Upper lobe of left lung (tissue), 4 donors: ENCODE results near the gene DIPK1A.

ENCODE experiments used
- CTCF ChIP-seq, 6 experiments: fragments of 450-650 bp in 4 of 6; fragments of 200-600 bp in 2 of 6; sonication (generic) in 2 of 6; IDR thresholded peaks; one replicate each; pipeline ENCODE4 v1.5.1; 2016 to 2019; ENCODE audit warnings: antibody characterized with exemption in 6 of 6
- EP300 ChIP-seq, 4 donors: sonication (generic); formaldehyde crosslinking; IDR thresholded peaks; one replicate each; pipeline ENCODE4 v1.5.1; 2017; ENCODE audit warnings: antibody characterized with exemption in 4 of 4, control low read depth in 2 of 4
- POLR2A ChIP-seq, 4 donors: fragments of 450-650 bp; IDR thresholded peaks; one replicate each; pipeline ENCODE4 v1.5.1; 2016 to 2017; ENCODE audit warnings: antibody characterized with exemption in 4 of 4, mild to moderate bottlenecking in 2 of 4
- POLR2AphosphoS5 ChIP-seq, 2 donors: sonication (generic); formaldehyde crosslinking; IDR thresholded peaks; one replicate each; pipeline ENCODE4 v1.5.1; 2017; ENCODE audit warnings: antibody characterized with exemption in 2 of 2

GRCh38 chr1:93000291-93000690, 39.0 kb upstream of the DIPK1A start:
- TF ChIP-seq CTCF (IDR thresholded peaks at IDR 0.05) (no peak), POLR2A (IDR thresholded peaks at IDR 0.05) (no peak), POLR2AphosphoS5 (IDR thresholded peaks at IDR 0.05) (no peak), EP300 (IDR thresholded peaks at IDR 0.05) (no peak)
